IMR-90 (cell line): ENCODE data around the gene TERF2IP. TPM values are rescaled to one million over a fixed set of nuclear protein-coding genes. Genes with fewer than 3 reads are reported as not detected.

Experiments
- ATAC-seq: fragments of 200-7000 bp; cut with Tn5 transposase; 2 replicates; pipeline ENCODE4 v1.9.1; 2020; ENCODE audit warnings: low read depth, mild to moderate bottlenecking, moderate library complexity
- BruUV-seq: library from RNA; stranded (reverse); fragments of 400-500 nt; replicated peaks from 2 replicates; lab custom pipeline; 2021; lab: Mats Ljungman, UMichigan
- CTCF ChIA-PET: fragments of 300-600 bp; formaldehyde crosslinking; extraction: SDS; loops from one replicate; lab custom pipeline; 2021; ENCODE audit warnings: antibody characterized with exemption; lab: Yijun Ruan, JAX
- POLR2A ChIA-PET: fragments of 300-600 bp; sonication (Branson Sonifier 250); formaldehyde crosslinking; loops from one replicate; lab custom pipeline; 2022; ENCODE audit warnings: antibody characterized with exemption; ENCODE audit not compliant: unreplicated experiment; lab: Charles Lee
- DNase-seq: peaks from one replicate; pipeline ENCODE4 v3.0.0; 2013
- H2AFZ ChIP-seq: replicated peaks from 2 replicates; pipeline ENCODE3; 2013; ENCODE audit warnings: low read length, mild to moderate bottlenecking; ENCODE audit not compliant: poor library complexity
- H2AK5ac ChIP-seq: 2 replicates; pipeline ENCODE4 v1.6.1; 2013; ENCODE audit warnings: low read depth, low read length, inconsistent platforms
- H2AK9ac ChIP-seq: replicated peaks from 2 replicates; pipeline ENCODE3; 2013; ENCODE audit warnings: mild to moderate bottlenecking, low read depth, low read length, moderate library complexity; ENCODE audit not compliant: poor library complexity
- H2BK120ac ChIP-seq: 2 replicates; pipeline ENCODE4 v1.6.1; 2013; ENCODE audit warnings: low read depth, low read length, inconsistent platforms
- H2BK15ac ChIP-seq: 3 replicates; pipeline ENCODE4 v1.6.1; 2013; ENCODE audit warnings: low read depth, low read length, inconsistent platforms
- H2BK20ac ChIP-seq: 2 replicates; pipeline ENCODE4 v1.6.1; 2013; ENCODE audit warnings: low read depth, mild to moderate bottlenecking, inconsistent platforms, low read length, moderate library complexity
- H2BK5ac ChIP-seq: 2 replicates; pipeline ENCODE4 v1.6.1; 2013; ENCODE audit warnings: mild to moderate bottlenecking, low read depth, low read length, inconsistent platforms; ENCODE audit not compliant: poor library complexity, severe bottlenecking
- H3K14ac ChIP-seq: replicated peaks from 2 replicates; pipeline ENCODE4 v1.6.1; 2013; ENCODE audit warnings: low read depth, low read length, inconsistent platforms
- H3K18ac ChIP-seq: 2 replicates; pipeline ENCODE4 v1.6.1; 2013; ENCODE audit warnings: low read depth, low read length, control low read depth
- H3K23ac ChIP-seq: 2 replicates; pipeline ENCODE4 v1.6.1; 2013; ENCODE audit warnings: low read depth, low read length, inconsistent platforms
- H3K27ac ChIP-seq: 2 replicates; pipeline ENCODE4 v1.5.1; 2013; ENCODE audit warnings: mild to moderate bottlenecking, control low read depth, low read length; ENCODE audit not compliant: insufficient read depth
- H3K27me3 ChIP-seq: 2 replicates; pipeline ENCODE4 v1.6.1; 2013; ENCODE audit warnings: low read length; ENCODE audit not compliant: control insufficient read depth, insufficient read depth
- H3K36me3 ChIP-seq: 2 replicates; pipeline ENCODE4 v1.6.1; 2013; ENCODE audit warnings: low read length, mixed read lengths; ENCODE audit not compliant: control insufficient read depth, insufficient read depth
- H3K4ac ChIP-seq: 2 replicates; pipeline ENCODE4 v1.6.1; 2013; ENCODE audit warnings: low read depth, low read length, inconsistent platforms
- H3K4me1 ChIP-seq: 2 replicates; pipeline ENCODE4 v1.6.1; 2013; ENCODE audit warnings: low read length, mixed read lengths; ENCODE audit not compliant: control insufficient read depth, insufficient read depth
- H3K4me2 ChIP-seq: 2 replicates; pipeline ENCODE4 v1.6.1; 2013; ENCODE audit warnings: low read depth, mild to moderate bottlenecking, control low read depth, low read length, moderate library complexity
- H3K4me3 ChIP-seq: 2 replicates; pipeline ENCODE4 v1.5.1; 2013; ENCODE audit warnings: low read depth, mild to moderate bottlenecking, control low read depth, low read length, moderate library complexity; ENCODE audit not compliant: insufficient read depth
- H3K56ac ChIP-seq: 2 replicates; pipeline ENCODE4 v1.6.1; 2013; ENCODE audit warnings: low read length, inconsistent platforms; ENCODE audit not compliant: insufficient read depth; ENCODE audit errors: extremely low read depth
- H3K79me1 ChIP-seq, 2 experiments: 2 replicates each; pipeline ENCODE4 v1.6.1; 2013; ENCODE audit warnings: low read length in 2 of 2, inconsistent platforms in 1 of 2, low read depth in 1 of 2
- H3K9ac ChIP-seq: 2 replicates; pipeline ENCODE4 v1.6.1; 2013; ENCODE audit warnings: low read depth, low read length, control low read depth
- H3K9me1 ChIP-seq: 2 replicates; pipeline ENCODE4 v1.6.1; 2013; ENCODE audit warnings: low read length, inconsistent platforms; ENCODE audit not compliant: insufficient read depth
- H3K9me3 ChIP-seq: 2 replicates; pipeline ENCODE4 v1.6.1; 2013; ENCODE audit warnings: low read length; ENCODE audit not compliant: control insufficient read depth, insufficient read depth
- H4K20me1 ChIP-seq: 2 replicates; pipeline ENCODE4 v1.6.1; 2013; ENCODE audit warnings: low read length, inconsistent platforms; ENCODE audit not compliant: insufficient read depth
- H4K5ac ChIP-seq: 2 replicates; pipeline ENCODE4 v1.6.1; 2013; ENCODE audit warnings: mild to moderate bottlenecking, low read depth, low read length, control low read depth
- H4K8ac ChIP-seq, 2 experiments: 2 replicates each; pipeline ENCODE4 v1.6.1; 2013; ENCODE audit warnings: low read depth in 2 of 2, low read length in 2 of 2, control low read depth in 1 of 2, inconsistent platforms in 1 of 2
- H4K91ac ChIP-seq: 2 replicates; pipeline ENCODE4 v1.6.1; 2013; ENCODE audit warnings: low read depth, low read length, inconsistent platforms; ENCODE audit not compliant: insufficient read depth
- BHLHE40 ChIP-seq: fragments of 150-350 bp; IDR thresholded peaks from 2 replicates; pipeline ENCODE4 v1.6.1; 2016; ENCODE audit warnings: mild to moderate bottlenecking, low read depth, low read length
- CEBPB ChIP-seq: IDR thresholded peaks from 2 replicates; pipeline ENCODE4 v1.6.1; 2012; ENCODE audit warnings: low read depth, low read length, improper control_type of control experiment
- CHD1 ChIP-seq: IDR thresholded peaks from 2 replicates; pipeline ENCODE4 v1.6.1; 2012; ENCODE audit warnings: low read depth, low read length, improper control_type of control experiment
- FOS ChIP-seq: fragments of 150-350 bp; IDR thresholded peaks from 2 replicates; pipeline ENCODE4 v1.6.1; 2016; ENCODE audit warnings: low read depth, low read length
- MAFK ChIP-seq: IDR thresholded peaks from 2 replicates; pipeline ENCODE4 v1.6.1; 2012; ENCODE audit warnings: low read depth, low read length, improper control_type of control experiment
- MAZ ChIP-seq: IDR thresholded peaks from 2 replicates; pipeline ENCODE4 v1.6.1; 2012; ENCODE audit warnings: low read depth, mild to moderate bottlenecking, low read length, improper control_type of control experiment, moderate library complexity, borderline replicate concordance
- MXI1 ChIP-seq: IDR thresholded peaks from 2 replicates; pipeline ENCODE4 v1.6.1; 2012; ENCODE audit warnings: low read depth, mild to moderate bottlenecking, low read length, moderate library complexity, borderline replicate concordance
- NFE2L2 ChIP-seq: fragments of 150-350 bp; IDR thresholded peaks from 2 replicates; pipeline ENCODE4 v1.6.1; 2016; ENCODE audit warnings: low read depth, mild to moderate bottlenecking, low read length
- POLR2A ChIP-seq: IDR thresholded peaks from 2 replicates; pipeline ENCODE4 v1.6.1; 2012; ENCODE audit warnings: mild to moderate bottlenecking, low read depth, low read length
- RAD21 ChIP-seq: IDR thresholded peaks from 2 replicates; pipeline ENCODE4 v1.6.1; 2012; ENCODE audit warnings: low read length, improper control_type of control experiment
- RCOR1 ChIP-seq: IDR thresholded peaks from 2 replicates; pipeline ENCODE4 v1.6.1; 2012; ENCODE audit warnings: mild to moderate bottlenecking, low read length, improper control_type of control experiment; ENCODE audit not compliant: insufficient replicate concordance
- RFX5 ChIP-seq: IDR thresholded peaks from 2 replicates; pipeline ENCODE4 v1.8.0; 2012; ENCODE audit warnings: low read depth, mild to moderate bottlenecking, low read length, moderate library complexity
- SMC3 ChIP-seq: fragments of 150-350 bp; IDR thresholded peaks from 2 replicates; pipeline ENCODE4 v1.6.1; 2016; ENCODE audit warnings: low read depth, mild to moderate bottlenecking, antibody characterized with exemption, low read length, moderate library complexity
- WGBS, 2 experiments: methylation state at CpG; one replicate each; pipeline versions ENCODE4 v1.1.5 to v1.1.7; 2013; ENCODE audit warnings: missing lambda C conversion rate in 2 of 2; ENCODE audit not compliant: insufficient read length in 1 of 2; ENCODE audit errors: extremely low coverage in 2 of 2; 5-methylcytosine and 5-hydroxymethylcytosine counted together
- dilution Hi-C: fragments of 300-500 bp; cut with HindIII; formaldehyde crosslinking; loops from one replicate; pipeline ENCODE4 v1.14.3; 2018; ENCODE audit warnings: low sequenced_read_pairs; ENCODE audit not compliant: unreplicated experiment
- in situ Hi-C: fragments of 300-500 bp; cut with MboI; formaldehyde crosslinking; loops from 3 replicates; pipeline ENCODE4 v1.14.3; 2019; ENCODE audit warnings: low sequenced_read_pairs, inconsistent platforms, mixed read lengths
- intact Hi-C: fragments of 100-400 bp; cut with micrococcal nuclease; formaldehyde crosslinking; loops from 2 replicates; pipeline ENCODE4 v1.10.0; 2022
- polyA plus RNA-seq, 3 experiments: library from polyadenylated mRNA; depleted of rRNA; stranded (reverse); fragments of >200 nt; gene quantifications; 2 replicates each; pipeline ENCODE4 v1.2.3, GENCODE V29; 2012; ENCODE audit warnings: low replicate concordance in 1 of 3
- total RNA-seq: library from RNA; depleted of rRNA; stranded (reverse); fragments of >200 nt; gene quantifications from 2 replicates; pipeline ENCODE4 v1.2.3, GENCODE V29; 2012
- TF ChIP-seq, protein P1 (sequence below): conservative IDR thresholded peaks from 2 replicates; pipeline ENCODE4 v1.5.1; 2012; ENCODE audit warnings: mild to moderate bottlenecking, low read depth, low read length, improper control_type of control experiment
- TF ChIP-seq, protein P2 (sequence below): fragments of 150-350 bp; IDR thresholded peaks from 2 replicates; pipeline ENCODE4 v1.6.1; 2017; ENCODE audit warnings: mild to moderate bottlenecking, antibody characterized with exemption, low read length, low read depth
- TF ChIP-seq, protein P3 (sequence below): fragments of 150-350 bp; IDR thresholded peaks from 2 replicates; pipeline ENCODE4 v1.6.1; 2016; ENCODE audit warnings: low read depth, mild to moderate bottlenecking, low read length, moderate library complexity, borderline replicate concordance

The TERF2IP gene
- total and polyA plus RNA-seq, 2 of the 4 experiments (the other 2 are of a cell fraction), result 15.4 to 32.5 TPM

DNA sequence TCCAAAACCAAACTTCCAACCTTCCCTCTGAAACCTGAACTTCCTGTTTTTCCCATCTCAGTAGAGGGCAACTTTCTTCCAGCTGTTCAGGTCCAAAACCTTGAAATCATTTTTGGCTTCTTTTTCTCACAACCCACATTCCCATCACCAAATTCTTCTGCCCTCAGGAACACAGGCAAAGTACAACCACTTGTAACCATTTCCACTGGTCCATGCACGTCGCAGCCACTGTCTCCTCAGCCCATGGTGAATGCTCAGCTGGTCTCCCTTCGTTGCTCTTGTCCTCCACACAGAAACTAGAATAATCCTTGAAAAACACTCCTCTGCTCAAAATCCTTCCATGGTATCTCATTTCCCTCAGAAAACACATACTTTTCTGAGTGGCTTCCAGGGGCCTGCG lies 20.8 kb upstream of the TERF2IP start:
- peaks cover 5 to 9% of the 10 kb centered on the region in 2 experiments for H3K79me1 ChIP-seq
- no peak overlapping the region for H3K23ac ChIP-seq
- no peak overlapping the region for H3K4me2 ChIP-seq
- TF ChIP-seq MAZ (no peak), RCOR1 (no peak), NFE2L2 (no peak), SMC3 (no peak), CHD1 (no peak), FOS (no peak), CEBPB (no peak), MXI1 (no peak), RFX5 (no peak), MAFK (no peak), BHLHE40 (no peak), RAD21 (no peak), POLR2A (no peak)
- TF ChIP-seq, protein P1, sequence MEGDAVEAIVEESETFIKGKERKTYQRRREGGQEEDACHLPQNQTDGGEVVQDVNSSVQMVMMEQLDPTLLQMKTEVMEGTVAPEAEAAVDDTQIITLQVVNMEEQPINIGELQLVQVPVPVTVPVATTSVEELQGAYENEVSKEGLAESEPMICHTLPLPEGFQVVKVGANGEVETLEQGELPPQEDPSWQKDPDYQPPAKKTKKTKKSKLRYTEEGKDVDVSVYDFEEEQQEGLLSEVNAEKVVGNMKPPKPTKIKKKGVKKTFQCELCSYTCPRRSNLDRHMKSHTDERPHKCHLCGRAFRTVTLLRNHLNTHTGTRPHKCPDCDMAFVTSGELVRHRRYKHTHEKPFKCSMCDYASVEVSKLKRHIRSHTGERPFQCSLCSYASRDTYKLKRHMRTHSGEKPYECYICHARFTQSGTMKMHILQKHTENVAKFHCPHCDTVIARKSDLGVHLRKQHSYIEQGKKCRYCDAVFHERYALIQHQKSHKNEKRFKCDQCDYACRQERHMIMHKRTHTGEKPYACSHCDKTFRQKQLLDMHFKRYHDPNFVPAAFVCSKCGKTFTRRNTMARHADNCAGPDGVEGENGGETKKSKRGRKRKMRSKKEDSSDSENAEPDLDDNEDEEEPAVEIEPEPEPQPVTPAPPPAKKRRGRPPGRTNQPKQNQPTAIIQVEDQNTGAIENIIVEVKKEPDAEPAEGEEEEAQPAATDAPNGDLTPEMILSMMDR, result no peak
- TF ChIP-seq, protein P2, sequence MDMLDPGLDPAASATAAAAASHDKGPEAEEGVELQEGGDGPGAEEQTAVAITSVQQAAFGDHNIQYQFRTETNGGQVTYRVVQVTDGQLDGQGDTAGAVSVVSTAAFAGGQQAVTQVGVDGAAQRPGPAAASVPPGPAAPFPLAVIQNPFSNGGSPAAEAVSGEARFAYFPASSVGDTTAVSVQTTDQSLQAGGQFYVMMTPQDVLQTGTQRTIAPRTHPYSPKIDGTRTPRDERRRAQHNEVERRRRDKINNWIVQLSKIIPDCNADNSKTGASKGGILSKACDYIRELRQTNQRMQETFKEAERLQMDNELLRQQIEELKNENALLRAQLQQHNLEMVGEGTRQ, result no peak
- TF ChIP-seq, protein P3, sequence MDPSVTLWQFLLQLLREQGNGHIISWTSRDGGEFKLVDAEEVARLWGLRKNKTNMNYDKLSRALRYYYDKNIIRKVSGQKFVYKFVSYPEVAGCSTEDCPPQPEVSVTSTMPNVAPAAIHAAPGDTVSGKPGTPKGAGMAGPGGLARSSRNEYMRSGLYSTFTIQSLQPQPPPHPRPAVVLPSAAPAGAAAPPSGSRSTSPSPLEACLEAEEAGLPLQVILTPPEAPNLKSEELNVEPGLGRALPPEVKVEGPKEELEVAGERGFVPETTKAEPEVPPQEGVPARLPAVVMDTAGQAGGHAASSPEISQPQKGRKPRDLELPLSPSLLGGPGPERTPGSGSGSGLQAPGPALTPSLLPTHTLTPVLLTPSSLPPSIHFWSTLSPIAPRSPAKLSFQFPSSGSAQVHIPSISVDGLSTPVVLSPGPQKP, result no peak
- no peak overlapping the region for H2AK5ac ChIP-seq
- intact Hi-C loops (loop anchor here (10.0 kb wide), 2 partner anchors 162 to 432 kb away; partner anchors contain the start of gene TMEM170A), dilution Hi-C loops (no loop called here), in situ Hi-C loops (no loop called here)
- H3K9me1 ChIP-seq, result no peaks in the 10 kb centered on the region
- ChIA-PET POLR2A (no interaction called here), CTCF (no interaction called here)
- peaks cover 5% of the 10 kb centered on the region for H3K4me1 ChIP-seq
- H3K14ac ChIP-seq, result no peak overlapping the region
- DNase-seq, result no peak
- H3K9me3 ChIP-seq, result no peaks in the 10 kb centered on the region
- H2AK9ac ChIP-seq, result no peak overlapping the region
- H3K9ac ChIP-seq, result no peak overlapping the region
- H3K36me3 ChIP-seq, result peaks cover 51% of the 10 kb centered on the region
- H2BK15ac ChIP-seq, result no peak overlapping the region
- 57% methylated on average over 1 of the region's 4 CpGs; no CpG with 5 or more reads in 1 of the 2 experiments for WGBS, 2 experiments
- no peak overlapping the region for H2BK20ac ChIP-seq
- no peak overlapping the region for H3K4me3 ChIP-seq
- H4K5ac ChIP-seq, result no peak overlapping the region
- H3K4ac ChIP-seq, result no peak overlapping the region
- H2AFZ ChIP-seq, result no peak overlapping the region
- no peak overlapping the region for H3K18ac ChIP-seq
- H3K27ac ChIP-seq, result no peak overlapping the region
- BruUV-seq, result no TSS peak
- H3K27me3 ChIP-seq, result no peaks in the 10 kb centered on the region
- no peak for ATAC-seq
- no peak overlapping the region for H3K56ac ChIP-seq
- H4K20me1 ChIP-seq, result no peaks in the 10 kb centered on the region
- H2BK120ac ChIP-seq, result no peak overlapping the region
- H4K8ac ChIP-seq, result no peak overlapping the region
- H4K91ac ChIP-seq, result no peak overlapping the region
- H2BK5ac ChIP-seq, result no peak overlapping the region
